ENCODE measurements around the gene MEGF8.
"Not testable (repeated sequence)": the region's sequence is repeated elsewhere in the genome, so short reads cannot be mapped to it uniquely, and the experiment has no call there.

The MEGF8 gene

GRCh38 chr19:42332059-42332458, 6.6 kb downstream of the MEGF8 start:
- no peak for DNase-seq (ENCODE audit: low read depth)

- no peak for DNase-seq (ENCODE audit: low read depth)
Observed at GRCh38 chr19:42333018-42333417, 7.6 kb downstream of the MEGF8 start.

GRCh38 chr19:42333975-42334696, 8.7 kb downstream of the MEGF8 start:
- no peak for DNase-seq (ENCODE audit: low read depth)

- DNase-seq (ENCODE audit: low read depth), result no peak
Observed at GRCh38 chr19:42334697-42335373, 9.4 kb downstream of the MEGF8 start.

- no peak for DNase-seq (ENCODE audit: low read depth)
Observed at GRCh38 chr19:42335374-42335936, 10.0 kb downstream of the MEGF8 start.

GRCh38 chr19:42335971-42336370, 10.5 kb downstream of the MEGF8 start:
- DNase-seq (ENCODE audit: low read depth), result no peak

GRCh38 chr19:42339126-42339860, 13.9 kb downstream of the MEGF8 start:
- not testable (repeated sequence) for DNase-seq (ENCODE audit: low read depth)

- DNase-seq (ENCODE audit: low read depth), result not testable (repeated sequence)
Observed at GRCh38 chr19:42339922-42340321, 14.5 kb downstream of the MEGF8 start.

- no peak for DNase-seq (ENCODE audit: low read depth)
Observed at GRCh38 chr19:42343344-42344110, 18.1 kb downstream of the MEGF8 start.

GRCh38 chr19:42344336-42344893, 19.0 kb downstream of the MEGF8 start:
- DNase-seq (ENCODE audit: low read depth), result no peak

GRCh38 chr19:42345191-42345812, 19.9 kb downstream of the MEGF8 start:
- peak; percentile 80 for DNase-seq (ENCODE audit: low read depth)

GRCh38 chr19:42348211-42348610, 22.8 kb downstream of the MEGF8 start:
- no peak for DNase-seq (ENCODE audit: low read depth)

- no peak for DNase-seq (ENCODE audit: low read depth)
Observed at GRCh38 chr19:42349378-42350107, 24.1 kb downstream of the MEGF8 start.

- no peak for DNase-seq (ENCODE audit: low read depth)
Observed at GRCh38 chr19:42350417-42350816, 25.0 kb downstream of the MEGF8 start.

GRCh38 chr19:42351079-42351735, 25.8 kb downstream of the MEGF8 start:
- DNase-seq (ENCODE audit: low read depth), result no peak

GRCh38 chr19:42352301-42353259, 27.1 kb downstream of the MEGF8 start:
- no peak for DNase-seq (ENCODE audit: low read depth)

- DNase-seq (ENCODE audit: low read depth), result no peak
Observed at GRCh38 chr19:42353341-42354015, 28.0 kb downstream of the MEGF8 start.

GRCh38 chr19:42355896-42356295, 30.5 kb downstream of the MEGF8 start:
- no peak for DNase-seq (ENCODE audit: low read depth)
